Measurements from ENCODE around the gene FBL. TPM values are rescaled to one million over a fixed set of nuclear protein-coding genes. Genes with fewer than 3 reads are reported as not detected.

The FBL gene
- total RNA-seq, 1 experiment from 2014 or later = 554 TPM

DNA sequence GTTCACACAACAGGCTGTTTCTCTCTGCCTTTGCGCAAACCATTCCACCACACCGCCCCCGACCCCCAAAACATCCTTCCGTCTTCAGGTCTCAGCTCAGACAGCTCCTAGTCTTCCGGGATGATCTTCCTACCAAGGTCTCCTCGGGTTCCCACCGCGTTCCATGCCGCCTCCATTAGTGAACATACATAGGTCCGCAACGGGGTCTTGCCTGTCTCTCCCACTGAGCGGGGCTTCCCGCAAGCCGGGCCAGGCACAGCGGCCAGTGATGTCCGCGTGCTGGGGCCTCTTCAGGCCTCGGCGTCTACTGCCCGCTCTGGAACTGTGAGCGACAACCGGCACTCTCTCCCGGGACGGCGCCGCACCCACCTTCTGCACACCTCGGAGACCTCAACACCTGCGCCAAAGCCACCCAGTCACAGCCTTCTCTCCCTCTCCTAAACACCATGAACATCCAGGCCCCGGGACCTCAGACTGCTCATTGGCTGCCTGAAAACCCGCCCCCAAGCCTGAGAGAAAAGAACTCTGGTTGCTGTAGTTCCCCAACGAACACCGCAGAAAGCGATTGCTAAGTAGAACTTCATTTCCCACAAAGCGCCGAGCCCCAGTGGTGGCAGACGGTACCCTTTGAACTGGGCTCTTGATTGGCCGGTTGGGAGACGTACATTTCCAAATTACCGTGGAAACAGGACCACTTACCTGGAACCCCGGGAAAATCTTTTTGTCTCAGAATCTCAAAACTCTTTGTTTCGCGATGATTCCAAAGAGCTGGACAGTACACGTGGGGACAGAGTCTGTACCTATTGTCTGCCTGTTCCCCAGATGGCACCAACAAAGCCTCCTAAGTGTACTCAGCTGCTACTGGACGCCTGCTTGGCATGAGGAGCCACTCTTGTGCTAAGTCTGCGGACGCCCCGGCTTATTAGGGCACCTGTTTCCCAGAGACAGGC is 21.8 kb downstream of the FBL start:
- H3K9ac ChIP-seq (ENCODE audit: low read length) = no peak overlapping the region

More for the DNA sequence above, 21.8 kb downstream of the FBL start:
- intact Hi-C loops (cut with micrococcal nuclease) = no loop called here
- H3K4me3 ChIP-seq (replicated peaks in 1 of 2; ENCODE audit: low read depth in 1 of 2, low read length in 2 of 2) = no peak overlapping the region
- no peak overlapping the region for H3K27ac ChIP-seq (ENCODE audit: low read depth, low read length)
- DNase-seq (ENCODE audit: low read depth, low spot score) (no peak), ATAC-seq (peak; percentile 45)
- H3K4me1 ChIP-seq (ENCODE audit: control insufficient read depth in 1 of 2, insufficient read depth in 2 of 2, low read length in 2 of 2) = no peaks in the 10 kb centered on the region
- no peaks in the 10 kb centered on the region for H3K27me3 ChIP-seq (ENCODE audit: insufficient read depth, low read length)
- no peaks in the 10 kb centered on the region for H4K20me1 ChIP-seq (ENCODE audit: insufficient read depth)
- H3K4me2 ChIP-seq (ENCODE audit: low read length) = no peak overlapping the region
- RAD21 ChIA-PET (ENCODE audit: low non-redundant PET in 1 of 2, low total read pairs in 2 of 2, uncharacterized antibody in 2 of 2, unreplicated experiment in 2 of 2) = no interaction called here
- BruUV-seq (replicated peaks) = TSS peak; percentile 17
- H3K79me2 ChIP-seq (ENCODE audit: insufficient read depth, low read length) = no peaks in the 10 kb centered on the region
- H3K36me3 ChIP-seq (ENCODE audit: control insufficient read depth in 1 of 2, insufficient read depth in 2 of 2, low read length in 2 of 2) = peaks cover 13 to 31% of the 10 kb centered on the region in 2 experiments; a peak in 3 of 4 replicates
- no peaks in the 10 kb centered on the region for H3K9me2 ChIP-seq (ENCODE audit: insufficient read depth)
- no peak for TF ChIP-seq EZH2 (IDR thresholded peaks at IDR 0.05)
- TF ChIP-seq SRF (IDR thresholded peaks at IDR 0.05; ENCODE audit: low read depth) = no peak
- no peak for TF ChIP-seq ZNF274 (IDR thresholded peaks at IDR 0.05; ENCODE audit: low read depth, low read length)
- no peak for TF ChIP-seq REST (IDR thresholded peaks at IDR 0.05; ENCODE audit: low read depth)
- TF ChIP-seq POLR2AphosphoS5 (IDR thresholded peaks at IDR 0.05; ENCODE audit: low read depth, low read length) = no peak
- no peak for TF ChIP-seq EGR1 (IDR thresholded peaks at IDR 0.05; ENCODE audit: low read depth)
- TF ChIP-seq RAD21 (IDR thresholded peaks at IDR 0.05; ENCODE audit: low read depth) = no peak
- TF ChIP-seq POLR2A (IDR thresholded peaks at IDR 0.05; ENCODE audit: borderline replicate concordance, extremely low read depth, insufficient read depth, insufficient read length) = no peak
- no peak for TF ChIP-seq EZH2phosphoT487 (IDR thresholded peaks at IDR 0.05; ENCODE audit: borderline replicate concordance)
- TF ChIP-seq, protein P1, sequence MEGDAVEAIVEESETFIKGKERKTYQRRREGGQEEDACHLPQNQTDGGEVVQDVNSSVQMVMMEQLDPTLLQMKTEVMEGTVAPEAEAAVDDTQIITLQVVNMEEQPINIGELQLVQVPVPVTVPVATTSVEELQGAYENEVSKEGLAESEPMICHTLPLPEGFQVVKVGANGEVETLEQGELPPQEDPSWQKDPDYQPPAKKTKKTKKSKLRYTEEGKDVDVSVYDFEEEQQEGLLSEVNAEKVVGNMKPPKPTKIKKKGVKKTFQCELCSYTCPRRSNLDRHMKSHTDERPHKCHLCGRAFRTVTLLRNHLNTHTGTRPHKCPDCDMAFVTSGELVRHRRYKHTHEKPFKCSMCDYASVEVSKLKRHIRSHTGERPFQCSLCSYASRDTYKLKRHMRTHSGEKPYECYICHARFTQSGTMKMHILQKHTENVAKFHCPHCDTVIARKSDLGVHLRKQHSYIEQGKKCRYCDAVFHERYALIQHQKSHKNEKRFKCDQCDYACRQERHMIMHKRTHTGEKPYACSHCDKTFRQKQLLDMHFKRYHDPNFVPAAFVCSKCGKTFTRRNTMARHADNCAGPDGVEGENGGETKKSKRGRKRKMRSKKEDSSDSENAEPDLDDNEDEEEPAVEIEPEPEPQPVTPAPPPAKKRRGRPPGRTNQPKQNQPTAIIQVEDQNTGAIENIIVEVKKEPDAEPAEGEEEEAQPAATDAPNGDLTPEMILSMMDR (IDR thresholded peaks at IDR 0.05 in 2 of 3, conservative IDR thresholded peaks at IDR 0.05 in 1 of 3; ENCODE audit: borderline replicate concordance in 1 of 3, insufficient read depth in 1 of 3, low read depth in 2 of 3, low read length in 2 of 3) = no peak
- TF ChIP-seq TCF7L2 (IDR thresholded peaks at IDR 0.05; ENCODE audit: borderline replicate concordance, extremely low read depth, insufficient read depth, insufficient read length) = no peak
- TF ChIP-seq, protein P2, sequence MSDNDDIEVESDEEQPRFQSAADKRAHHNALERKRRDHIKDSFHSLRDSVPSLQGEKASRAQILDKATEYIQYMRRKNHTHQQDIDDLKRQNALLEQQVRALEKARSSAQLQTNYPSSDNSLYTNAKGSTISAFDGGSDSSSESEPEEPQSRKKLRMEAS (IDR thresholded peaks at IDR 0.05) = no peak
- TF ChIP-seq SIN3A (IDR thresholded peaks at IDR 0.05; ENCODE audit: low read depth) = no peak
- TF ChIP-seq, protein P3, sequence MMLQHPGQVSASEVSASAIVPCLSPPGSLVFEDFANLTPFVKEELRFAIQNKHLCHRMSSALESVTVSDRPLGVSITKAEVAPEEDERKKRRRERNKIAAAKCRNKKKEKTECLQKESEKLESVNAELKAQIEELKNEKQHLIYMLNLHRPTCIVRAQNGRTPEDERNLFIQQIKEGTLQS (IDR thresholded peaks at IDR 0.05) = no peak
- no peak for TF ChIP-seq ZFX (IDR thresholded peaks at IDR 0.05)
- H3K9me3 ChIP-seq (ENCODE audit: control insufficient read depth in 1 of 2, insufficient read depth in 1 of 2, low read depth in 1 of 2, low read length in 2 of 2) = no peaks in the 10 kb centered on the region
- POLR2A ChIA-PET = no interaction called here
- no peak overlapping the region for H2AFZ ChIP-seq (ENCODE audit: low read depth, low read length, poor library complexity, severe bottlenecking)
- CTCF ChIA-PET = no interaction called here

Data from HCT116 (cell line).